Stimulated activated effector memory CD8-positive, alpha-beta T cell treated with anti-CD3 and anti-CD28 coated beads, Interleukin-12 subunit alpha, Interleukin-12 subunit beta, amount 100 ng/mL, for 72 hours (primary cell): ENCODE measurements around the gene GPR137C.

Experiments
- ATAC-seq: fragments of 150-1000 bp; cut with Tn5 transposase; 2 replicates; pipeline ENCODE4 v1.10.0; 2021
- DNase-seq, 2 donors: peaks; one replicate each; pipeline ENCODE4 v3.0.0; 2021 to 2022; ENCODE audit warnings: low spot score in 2 of 2
- H3K27ac Mint-ChIP-seq: one replicate; pipeline ENCODE4 v1.8.0; 2022; ENCODE audit warnings: mild to moderate bottlenecking, mixed read lengths
- H3K36me3 Mint-ChIP-seq: one replicate; pipeline ENCODE4 v1.8.0; 2022; ENCODE audit warnings: mild to moderate bottlenecking, mixed read lengths
- H3K4me1 Mint-ChIP-seq: one replicate; pipeline ENCODE4 v1.8.0; 2022; ENCODE audit warnings: mixed read lengths
- H3K4me3 Mint-ChIP-seq: one replicate; pipeline ENCODE4 v1.8.0; 2022; ENCODE audit warnings: mild to moderate bottlenecking, mixed read lengths
- H3K9me3 Mint-ChIP-seq: one replicate; pipeline ENCODE4 v1.8.0; 2022; ENCODE audit warnings: mixed read lengths

The GPR137C gene

DNA sequence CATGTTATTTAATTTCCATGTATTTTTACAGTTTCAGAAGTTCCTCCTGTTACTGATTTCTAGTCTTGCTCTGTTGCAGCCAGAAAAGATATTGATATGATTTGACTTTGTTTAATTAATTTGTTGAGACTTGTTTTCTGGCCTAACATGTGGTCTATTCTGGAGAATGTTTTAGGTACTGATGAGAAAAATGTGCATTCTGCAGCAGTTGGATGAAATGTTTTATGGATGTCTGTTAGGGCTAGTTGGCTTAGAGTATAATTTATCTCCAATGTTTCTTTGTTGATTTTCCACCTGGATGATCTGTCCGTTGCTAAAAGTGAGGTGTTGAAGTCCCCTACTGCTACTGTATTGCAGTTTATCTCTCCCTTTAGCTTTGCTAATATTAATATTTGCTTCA, 54.4 kb downstream of the GPR137C start:
- Mint-ChIP-seq H3K4me3 (no peak overlapping the region), H3K4me1 (no peaks in the 10 kb centered on the region), H3K36me3 (no peaks in the 10 kb centered on the region), H3K27ac (no peak overlapping the region), H3K9me3 (no peaks in the 10 kb centered on the region)
- no peak for ATAC-seq
- no peak for DNase-seq

DNA sequence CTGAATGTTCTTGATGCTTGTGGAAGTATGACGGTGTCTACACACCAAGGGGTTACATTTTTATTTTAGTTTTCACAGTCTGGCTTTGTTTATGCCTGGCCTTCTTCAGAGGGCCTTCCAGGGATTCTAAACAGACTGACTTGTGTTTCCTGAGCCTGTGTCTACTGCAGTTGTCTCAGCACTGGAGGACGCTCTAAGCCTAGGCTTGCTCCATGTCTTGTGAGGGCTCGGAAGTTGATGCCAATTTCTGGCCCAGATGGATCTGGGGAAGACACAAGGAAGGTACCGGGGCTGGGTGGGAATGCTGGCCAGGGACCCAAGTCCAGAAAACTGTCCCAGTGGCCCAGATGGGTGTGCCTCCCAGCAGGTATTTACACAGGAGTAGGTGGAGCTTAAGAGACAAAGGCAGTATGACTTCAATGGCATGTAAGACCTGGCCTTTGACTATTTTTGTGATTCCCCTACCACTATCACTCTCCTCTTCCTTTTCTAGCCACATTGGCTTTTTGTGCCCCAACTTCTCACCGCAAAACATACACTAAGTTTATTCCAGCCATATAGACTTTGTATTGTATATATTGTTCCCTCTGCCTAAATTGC, 56.9 kb downstream of the GPR137C start:
- no peak overlapping the region for H3K4me3 Mint-ChIP-seq
- no peak for DNase-seq
- H3K9me3 Mint-ChIP-seq = no peaks in the 10 kb centered on the region
- no peak overlapping the region for H3K27ac Mint-ChIP-seq
- H3K4me1 Mint-ChIP-seq = no peaks in the 10 kb centered on the region
- no peaks in the 10 kb centered on the region for H3K36me3 Mint-ChIP-seq
- ATAC-seq = no peak

DNA sequence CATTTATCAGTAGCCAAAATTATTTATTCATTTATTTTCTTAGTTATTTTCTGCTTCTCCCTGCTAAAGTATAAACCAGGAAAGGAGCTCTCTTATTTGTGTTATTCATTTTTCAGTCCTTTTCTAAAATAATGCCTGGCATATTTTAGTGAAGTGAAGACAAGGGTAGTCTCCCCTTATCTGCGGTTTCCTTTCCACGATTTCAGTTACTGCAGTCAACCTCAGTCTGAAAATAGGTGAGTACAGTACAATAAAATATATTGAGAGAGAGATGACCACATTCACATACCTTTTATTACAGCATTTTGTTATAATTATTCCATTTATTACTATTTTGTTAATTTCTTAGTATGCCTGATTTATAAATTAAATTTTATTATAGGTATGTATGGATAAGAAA, 57.6 kb downstream of the GPR137C start:
- no peaks in the 10 kb centered on the region for H3K36me3 Mint-ChIP-seq
- H3K27ac Mint-ChIP-seq = no peak overlapping the region
- no peaks in the 10 kb centered on the region for H3K9me3 Mint-ChIP-seq
- H3K4me1 Mint-ChIP-seq = no peaks in the 10 kb centered on the region
- no peak overlapping the region for H3K4me3 Mint-ChIP-seq
- DNase-seq (no peak), ATAC-seq (no peak)

DNA sequence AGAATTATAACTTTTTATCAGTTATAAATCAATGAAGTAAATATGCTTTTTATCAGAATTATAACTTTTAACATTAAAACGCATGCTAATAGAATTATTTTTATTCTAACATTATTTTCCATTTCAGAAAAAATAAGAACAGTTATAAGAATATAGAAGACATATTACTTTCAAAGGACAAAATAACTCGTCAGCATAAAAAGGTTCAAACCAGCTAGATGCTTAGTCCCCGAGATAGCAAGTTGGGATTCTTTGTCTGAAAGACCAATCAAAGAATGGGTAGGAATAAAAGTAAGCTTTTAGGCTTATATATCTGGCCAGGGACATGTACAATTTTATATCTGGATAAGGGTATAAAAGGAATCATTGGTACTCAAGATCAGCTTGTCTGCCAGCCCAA, 66.0 kb downstream of the GPR137C start:
- no peak overlapping the region for H3K4me3 Mint-ChIP-seq
- H3K27ac Mint-ChIP-seq = no peak overlapping the region
- no peak for DNase-seq
- H3K4me1 Mint-ChIP-seq = no peaks in the 10 kb centered on the region
- ATAC-seq = no peak
- no peaks in the 10 kb centered on the region for H3K9me3 Mint-ChIP-seq
- no peaks in the 10 kb centered on the region for H3K36me3 Mint-ChIP-seq

- ATAC-seq = no peak
- H3K9me3 Mint-ChIP-seq = no peaks in the 10 kb centered on the region
- H3K4me1 Mint-ChIP-seq = no peaks in the 10 kb centered on the region
- H3K4me3 Mint-ChIP-seq = no peak overlapping the region
- no peaks in the 10 kb centered on the region for H3K36me3 Mint-ChIP-seq
- H3K27ac Mint-ChIP-seq = no peak overlapping the region
- DNase-seq = no peak
These were observed 67.1 kb downstream of the GPR137C start for GRCh38 chr14:52619687-52620086.

GRCh38 chr14:52640137-52640536, 87.5 kb downstream of the GPR137C start:
- ATAC-seq (peak; percentile 74), DNase-seq (no peak)
- Mint-ChIP-seq H3K36me3 (peaks cover 57% of the 10 kb centered on the region), H3K4me1 (peaks cover 11% of the 10 kb centered on the region), H3K9me3 (peaks cover 6% of the 10 kb centered on the region), H3K27ac (peak overlapping the region; percentile 7), H3K4me3 (no peak overlapping the region)

GRCh38 chr14:52641745-52642144, 89.1 kb downstream of the GPR137C start:
- H3K4me3 Mint-ChIP-seq = no peak overlapping the region
- peaks cover 6% of the 10 kb centered on the region for H3K9me3 Mint-ChIP-seq
- H3K36me3 Mint-ChIP-seq = peaks cover 73% of the 10 kb centered on the region
- H3K27ac Mint-ChIP-seq = no peak overlapping the region
- peaks cover 11% of the 10 kb centered on the region for H3K4me1 Mint-ChIP-seq
- no peak for ATAC-seq
- DNase-seq = no peak

GRCh38 chr14:52649511-52649910, 96.9 kb downstream of the GPR137C start:
- H3K4me3 Mint-ChIP-seq = no peak overlapping the region
- H3K36me3 Mint-ChIP-seq = peaks cover 100% of the 10 kb centered on the region
- H3K9me3 Mint-ChIP-seq = no peaks in the 10 kb centered on the region
- no peak for ATAC-seq
- no peak overlapping the region for H3K27ac Mint-ChIP-seq
- no peaks in the 10 kb centered on the region for H3K4me1 Mint-ChIP-seq
- no peak for DNase-seq

GRCh38 chr14:52650774-52651173, 98.1 kb downstream of the GPR137C start:
- Mint-ChIP-seq H3K27ac (no peak overlapping the region), H3K4me3 (no peak overlapping the region), H3K4me1 (no peaks in the 10 kb centered on the region), H3K36me3 (peaks cover 100% of the 10 kb centered on the region), H3K9me3 (no peaks in the 10 kb centered on the region)
- DNase-seq (no peak), ATAC-seq (no peak)

DNA sequence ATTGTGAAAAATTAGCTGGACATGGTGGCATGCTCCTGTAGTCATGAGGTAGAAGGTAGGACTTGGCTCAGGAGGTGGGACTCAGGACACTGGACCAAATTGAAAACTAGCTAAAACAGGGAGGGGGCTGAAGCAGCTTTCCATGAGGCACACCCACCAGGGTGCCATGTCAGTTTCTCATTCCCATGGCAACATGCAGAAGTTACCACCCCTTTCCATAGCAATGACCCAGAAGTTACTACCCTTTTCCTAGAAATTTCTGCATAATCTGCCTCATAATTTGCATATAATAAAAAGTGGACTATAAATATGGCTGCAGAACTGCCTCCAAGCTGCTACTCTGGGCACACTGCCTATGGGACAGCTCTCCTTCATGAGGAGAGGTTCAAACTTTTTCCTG, 104.3 kb downstream of the GPR137C start:
- Mint-ChIP-seq H3K9me3 (no peaks in the 10 kb centered on the region), H3K27ac (no peak overlapping the region), H3K4me3 (no peak overlapping the region), H3K4me1 (no peaks in the 10 kb centered on the region), H3K36me3 (peaks cover 100% of the 10 kb centered on the region)
- ATAC-seq (no peak), DNase-seq (no peak)

GRCh38 chr14:52660325-52660724, 107.7 kb downstream of the GPR137C start:
- Mint-ChIP-seq H3K4me3 (no peak overlapping the region), H3K36me3 (peaks cover 100% of the 10 kb centered on the region), H3K27ac (no peak overlapping the region), H3K9me3 (no peaks in the 10 kb centered on the region), H3K4me1 (no peaks in the 10 kb centered on the region)
- no peak for ATAC-seq
- no peak for DNase-seq

GRCh38 chr14:52660832-52661231, 108.2 kb downstream of the GPR137C start:
- DNase-seq (no peak), ATAC-seq (no peak)
- peaks cover 100% of the 10 kb centered on the region for H3K36me3 Mint-ChIP-seq
- H3K4me3 Mint-ChIP-seq = no peak overlapping the region
- H3K9me3 Mint-ChIP-seq = no peaks in the 10 kb centered on the region
- H3K4me1 Mint-ChIP-seq = no peaks in the 10 kb centered on the region
- H3K27ac Mint-ChIP-seq = no peak overlapping the region

DNA sequence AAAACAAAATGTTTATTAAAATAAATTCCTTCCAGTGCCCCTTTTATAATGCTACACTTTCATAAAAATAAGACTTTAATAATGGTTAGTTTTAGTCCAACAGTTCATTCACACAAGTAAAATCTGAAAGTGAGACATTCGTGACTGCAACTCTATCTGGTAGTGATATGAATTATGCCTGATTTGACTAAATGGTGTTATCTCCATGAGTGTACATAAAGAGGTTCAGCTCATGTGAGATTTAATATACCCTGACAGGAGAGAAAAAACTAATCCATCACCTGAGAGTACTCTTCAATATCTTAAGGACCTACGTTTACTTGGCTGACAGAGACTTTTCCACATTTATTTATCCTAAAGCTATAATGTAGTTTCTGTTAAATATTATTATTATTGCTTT, 108.7 kb downstream of the GPR137C start:
- Mint-ChIP-seq H3K27ac (no peak overlapping the region), H3K36me3 (peaks cover 100% of the 10 kb centered on the region), H3K4me3 (no peak overlapping the region), H3K9me3 (no peaks in the 10 kb centered on the region), H3K4me1 (no peaks in the 10 kb centered on the region)
- ATAC-seq = peak; percentile 58
- DNase-seq = no peak

DNA sequence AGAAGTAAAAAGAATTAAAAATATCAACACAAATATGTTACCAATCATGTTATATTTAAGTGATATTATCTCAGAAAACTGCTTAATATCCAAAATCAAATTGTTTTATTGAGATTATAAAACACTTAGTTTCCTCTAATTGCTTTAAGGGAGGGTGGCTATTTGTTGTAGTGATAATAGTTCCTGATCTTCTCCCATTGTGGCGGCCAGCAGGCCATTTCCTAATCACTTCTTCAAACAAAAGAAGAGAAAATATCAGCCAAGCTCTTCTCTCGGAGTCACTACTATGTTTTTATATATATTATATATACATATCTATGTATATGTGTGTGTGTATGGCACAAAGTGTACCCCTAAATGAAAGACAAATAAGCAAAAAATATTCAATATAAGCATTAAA, 111.2 kb downstream of the GPR137C start:
- Mint-ChIP-seq H3K9me3 (no peaks in the 10 kb centered on the region), H3K4me1 (no peaks in the 10 kb centered on the region), H3K4me3 (no peak overlapping the region), H3K36me3 (peaks cover 99% of the 10 kb centered on the region), H3K27ac (no peak overlapping the region)
- ATAC-seq (no peak), DNase-seq (no peak)

DNA sequence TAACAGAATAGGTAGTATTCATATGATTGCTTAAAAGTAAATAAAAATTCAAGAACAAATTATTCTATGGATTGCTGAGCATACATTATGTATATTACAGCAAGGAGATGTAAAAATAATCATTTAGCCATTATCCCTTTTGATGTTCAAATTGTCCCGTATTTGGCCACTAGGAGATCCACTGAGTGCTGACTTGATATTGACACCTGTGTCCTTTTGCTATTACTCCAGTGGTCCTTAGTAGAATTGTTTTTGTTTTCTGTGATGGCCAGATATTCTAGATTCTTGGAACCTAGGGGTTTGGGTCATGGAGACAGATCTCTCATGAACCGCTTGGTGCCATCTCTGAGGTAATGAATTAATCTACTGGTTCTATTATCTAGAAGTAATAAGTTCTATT, 126.0 kb downstream of the GPR137C start:
- Mint-ChIP-seq H3K9me3 (no peaks in the 10 kb centered on the region), H3K36me3 (peaks cover 99% of the 10 kb centered on the region), H3K27ac (no peak overlapping the region), H3K4me3 (no peak overlapping the region), H3K4me1 (no peaks in the 10 kb centered on the region)
- ATAC-seq = no peak
- DNase-seq = no peak

DNA sequence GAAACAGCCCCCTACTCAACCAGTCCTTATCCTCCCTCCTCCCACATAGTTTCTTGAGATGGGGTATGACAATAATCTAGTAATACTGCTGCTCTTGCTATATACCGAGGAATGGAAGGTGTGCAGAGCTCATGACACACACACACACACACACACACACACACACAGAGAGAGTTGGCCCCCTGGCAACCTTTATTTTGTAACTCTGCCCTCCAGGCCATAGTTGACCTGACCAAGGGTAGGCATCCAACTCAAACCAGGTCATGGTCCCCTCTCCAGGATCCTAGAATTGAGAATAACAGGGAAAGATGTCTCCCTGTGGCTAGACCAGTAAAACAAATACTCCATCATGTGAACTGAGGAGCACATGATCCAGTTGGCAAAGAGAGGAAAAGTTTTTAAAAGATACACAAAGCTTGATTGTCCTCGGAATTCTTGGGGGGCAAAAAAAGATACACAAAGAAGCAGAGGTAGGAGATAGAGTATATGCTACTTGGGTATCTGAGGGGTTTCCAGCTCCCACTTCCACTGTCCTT, 131.4 kb downstream of the GPR137C start:
- Mint-ChIP-seq H3K27ac (peak overlapping the region; percentile 24), H3K36me3 (peaks cover 63% of the 10 kb centered on the region), H3K4me1 (peaks cover 44% of the 10 kb centered on the region), H3K4me3 (no peak overlapping the region), H3K9me3 (no peaks in the 10 kb centered on the region)
- DNase-seq (no peak), ATAC-seq (no peak)

DNA sequence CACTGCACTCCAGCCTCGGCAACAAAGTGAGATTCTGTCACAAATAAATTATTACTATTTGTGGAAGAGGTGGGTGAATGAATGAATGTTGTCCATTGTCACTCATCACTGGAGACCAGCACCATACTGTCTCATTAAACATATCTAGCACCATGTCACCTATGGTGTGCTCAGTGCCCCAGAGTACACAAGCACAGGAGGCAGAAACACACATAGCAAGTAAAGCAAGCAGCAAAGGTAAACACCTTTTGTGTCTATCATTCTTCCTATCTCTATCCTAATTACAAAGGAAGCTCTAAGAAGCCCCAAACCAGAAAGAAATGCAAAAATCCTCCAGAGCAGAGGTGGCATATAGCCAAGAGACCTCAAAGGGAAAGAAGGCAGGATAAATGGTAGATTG, 133.5 kb downstream of the GPR137C start:
- Mint-ChIP-seq H3K27ac (no peak overlapping the region), H3K4me1 (peaks cover 56% of the 10 kb centered on the region), H3K36me3 (peaks cover 63% of the 10 kb centered on the region), H3K4me3 (no peak overlapping the region), H3K9me3 (no peaks in the 10 kb centered on the region)
- DNase-seq (no peak), ATAC-seq (no peak)
